Measurements from ENCODE around the gene NFIA.
A peak's percentile ranks its signal among the peaks of the same experiment; 100 is the strongest.

NFIA gene

DNA sequence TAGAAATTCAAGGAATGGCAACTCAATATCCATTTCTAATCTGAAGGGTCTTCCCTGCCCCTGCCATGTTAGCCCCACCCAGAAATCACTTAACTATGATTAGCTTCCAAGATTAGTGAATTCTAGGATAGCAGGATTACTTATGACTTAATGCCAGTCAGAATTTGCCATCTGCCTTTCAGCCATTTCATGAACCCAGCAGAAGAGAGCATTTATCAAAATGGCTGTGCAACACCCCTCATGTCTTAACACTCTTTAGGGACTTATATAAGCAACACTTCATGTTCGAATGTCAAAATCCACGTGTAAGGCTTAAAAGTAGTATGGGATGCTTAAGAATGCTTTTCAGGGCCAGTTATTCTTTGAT is 288.5 kb downstream of the NFIA start:
- DNase-seq (ENCODE audit: low spot score), result no peak

DNA sequence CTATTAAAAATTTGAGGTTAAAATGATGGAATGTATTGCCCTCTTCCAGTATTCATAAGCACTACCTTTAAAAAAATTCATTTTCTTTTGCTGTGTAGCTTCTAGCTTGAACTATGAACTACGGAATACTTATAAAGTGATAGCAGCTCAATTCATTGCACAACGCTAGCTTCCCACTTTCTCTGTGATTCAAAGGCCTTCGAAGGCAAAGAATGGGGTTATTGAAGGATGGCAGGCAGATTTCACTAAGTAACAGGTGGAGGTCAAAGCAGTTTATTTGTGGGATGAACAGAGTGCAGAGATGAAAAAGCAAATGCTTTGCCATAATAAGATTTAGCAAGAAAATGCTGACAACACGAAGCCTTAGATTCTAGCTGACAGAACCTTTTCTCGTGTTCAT is 290.6 kb downstream of the NFIA start:
- no peak for DNase-seq (ENCODE audit: low spot score)

DNA sequence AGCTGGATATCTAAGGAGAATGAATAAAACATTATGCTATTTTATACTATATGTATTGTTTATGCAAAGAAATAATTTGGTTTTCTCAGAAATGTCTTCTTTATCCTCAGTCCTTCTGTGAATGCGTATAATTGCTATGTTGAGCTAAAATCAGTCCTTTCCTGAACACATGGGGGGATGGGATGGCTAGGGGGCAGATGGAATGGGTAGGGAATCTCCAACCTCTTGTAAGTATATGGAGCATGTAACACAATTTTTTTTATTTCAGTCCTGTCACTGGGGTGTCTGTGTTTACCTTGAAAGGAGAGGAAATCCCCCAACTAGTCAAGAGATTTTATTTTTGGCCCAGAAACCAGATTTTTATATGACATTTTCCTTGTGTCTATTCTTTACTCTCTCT is 291.8 kb downstream of the NFIA start:
- DNase-seq (ENCODE audit: low spot score), result no peak

DNA sequence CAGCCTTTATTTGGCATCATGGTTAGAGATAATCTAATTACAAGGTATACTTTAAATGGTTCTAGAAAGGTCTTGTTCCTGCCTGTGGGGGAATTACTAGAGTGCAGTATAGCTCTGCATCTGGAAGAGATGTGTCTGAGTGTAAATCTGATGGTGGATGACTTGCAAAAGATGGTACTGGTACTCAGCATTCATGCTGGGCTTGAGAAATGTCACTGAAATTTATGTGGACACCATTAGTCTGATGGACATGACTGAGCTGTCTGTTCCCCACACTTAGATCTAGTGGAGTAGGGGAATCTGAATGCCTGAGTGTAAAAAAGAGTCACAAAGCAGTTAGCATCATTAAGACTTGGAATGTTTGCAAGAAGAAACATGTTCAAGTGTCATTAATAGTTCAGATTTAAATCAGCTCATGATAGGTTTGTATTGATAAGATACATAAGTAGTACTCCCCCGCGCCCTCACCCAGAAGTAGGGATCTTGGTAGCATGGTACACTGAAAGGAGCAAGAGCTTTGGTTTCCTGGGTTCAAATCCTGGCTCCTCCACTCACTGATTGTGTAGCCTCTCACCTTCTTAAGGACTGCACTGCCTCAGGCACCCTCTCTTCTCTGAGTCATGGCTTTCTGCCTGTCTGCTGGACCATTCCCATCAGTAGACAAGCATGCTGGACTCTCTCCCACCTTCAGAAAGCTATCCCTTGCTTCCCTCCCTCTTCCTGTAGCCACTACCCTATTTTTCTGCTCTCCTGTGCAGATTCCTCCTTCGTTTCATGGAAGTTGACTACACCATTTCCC is 292.9 kb downstream of the NFIA start:
- no peak for DNase-seq (ENCODE audit: low spot score)

DNA sequence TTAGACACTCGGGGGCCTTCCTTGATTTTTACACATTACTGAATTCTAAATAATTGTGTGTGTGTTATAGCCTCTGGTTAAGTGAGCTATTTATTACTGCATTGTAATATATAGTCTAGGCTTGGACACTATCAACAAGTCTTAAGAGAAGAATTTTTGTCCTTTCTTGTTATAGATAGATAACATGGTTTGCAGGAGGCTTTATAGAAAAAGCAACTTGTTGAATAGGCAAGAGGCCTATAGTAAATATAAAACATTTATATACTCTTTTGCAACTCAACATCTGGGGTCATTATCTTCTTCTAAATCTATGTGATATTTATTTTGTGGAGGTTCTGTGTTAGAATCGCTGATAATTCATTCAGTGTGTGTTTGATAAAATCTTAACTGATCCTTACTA is 293.8 kb downstream of the NFIA start:
- DNase-seq (ENCODE audit: low spot score), result no peak

DNA sequence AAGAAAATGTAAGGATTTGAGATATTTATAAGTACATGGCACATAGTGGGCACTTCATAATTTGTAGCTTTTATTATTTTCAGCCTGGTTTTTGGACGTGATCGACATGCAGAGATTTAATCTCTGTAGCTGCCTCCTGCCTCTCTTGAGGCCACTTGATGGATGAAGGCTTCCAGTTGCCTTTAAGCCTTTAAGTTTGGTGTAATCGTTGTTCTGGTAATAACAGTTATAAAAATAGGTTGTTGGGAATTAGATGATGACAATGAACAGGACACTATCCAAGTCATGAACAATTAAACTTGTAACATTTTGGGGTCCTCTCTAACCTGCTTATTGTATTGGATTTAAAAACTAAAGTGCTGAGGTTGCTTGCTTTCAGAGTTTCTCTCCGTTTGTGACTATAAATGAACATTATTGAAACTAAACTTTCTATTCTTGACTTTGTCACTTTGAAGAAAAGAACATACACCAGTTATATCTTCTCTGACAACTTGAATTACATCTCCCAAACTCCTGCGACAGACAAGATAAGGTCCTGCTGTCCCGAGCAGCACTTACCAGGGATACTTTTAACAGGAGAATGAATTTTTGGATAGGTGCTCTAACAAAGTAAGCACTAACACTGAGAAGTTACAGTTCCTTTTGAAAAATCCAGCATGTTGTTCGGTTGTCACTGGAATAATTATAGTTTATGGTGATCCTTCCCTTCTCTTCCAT is 295.0 kb downstream of the NFIA start:
- DNase-seq (ENCODE audit: low spot score), result no peak

DNA sequence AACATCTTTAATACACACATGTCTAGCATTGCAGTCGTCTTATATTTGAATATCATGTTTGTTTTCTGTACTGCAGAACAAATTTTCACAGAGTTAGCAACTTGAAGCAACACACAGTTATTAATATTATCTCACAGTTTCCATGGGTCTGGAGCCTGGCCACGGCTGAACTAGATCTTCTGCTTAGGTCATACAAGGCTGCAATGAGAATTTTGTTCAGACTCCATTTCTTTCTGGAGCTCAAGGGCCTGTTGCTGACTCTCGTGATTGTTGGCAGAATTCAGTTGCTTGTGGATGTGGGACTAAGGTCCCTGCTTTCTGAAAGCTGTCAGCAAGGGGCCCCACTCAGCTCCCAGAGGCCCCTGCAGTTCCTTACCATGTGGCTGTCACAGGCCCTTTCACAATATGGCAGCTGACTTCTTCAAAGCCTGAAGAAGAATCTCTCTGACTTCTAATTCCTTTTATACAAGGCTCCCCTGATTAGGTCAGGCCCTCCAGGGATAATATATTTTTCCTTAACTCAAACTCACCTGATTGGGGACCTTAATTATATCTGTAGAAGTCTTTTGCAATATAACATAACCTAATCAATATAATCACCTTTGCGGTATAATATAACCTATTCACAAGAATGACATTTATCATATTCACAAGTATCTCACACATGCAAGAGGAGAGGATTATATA is 296.3 kb downstream of the NFIA start:
- DNase-seq (ENCODE audit: low spot score), result no peak

DNA sequence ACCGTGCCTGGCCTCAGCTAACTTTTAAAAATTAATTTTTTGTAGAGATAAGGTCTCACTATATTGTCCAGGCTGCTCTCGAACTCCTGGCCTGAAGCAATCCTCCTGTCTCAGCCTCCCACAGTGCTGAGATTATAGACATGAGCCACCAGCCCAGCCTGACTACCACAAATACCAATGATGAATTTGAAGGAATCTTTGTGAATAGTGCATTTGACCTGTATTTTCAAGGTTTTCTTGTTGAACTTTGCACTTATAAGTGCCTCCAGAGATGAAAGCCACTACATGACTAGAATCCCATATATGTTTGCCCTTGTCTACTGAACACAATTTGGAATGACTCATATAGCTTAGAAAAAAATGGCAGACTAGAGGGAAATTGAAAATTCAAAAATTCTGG is 297.3 kb downstream of the NFIA start:
- no peak for DNase-seq (ENCODE audit: low spot score)

DNA sequence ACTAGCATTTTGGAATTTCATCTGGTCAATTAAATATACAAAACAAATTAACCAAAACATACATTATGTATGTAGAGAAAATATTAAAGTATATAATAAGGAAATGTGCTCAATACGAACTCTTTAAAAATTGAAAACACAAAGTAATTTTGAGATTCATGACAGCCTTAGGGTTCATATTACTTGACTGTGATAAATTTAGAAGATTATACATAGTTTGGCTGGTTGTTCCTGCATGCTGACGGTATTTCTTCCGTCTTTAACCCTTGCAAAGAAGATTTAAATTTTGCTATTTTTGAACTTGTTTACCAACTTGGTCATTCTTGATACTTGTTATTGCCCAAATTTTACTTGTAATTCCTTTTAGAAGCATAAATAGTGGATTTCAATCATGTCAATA is 298.2 kb downstream of the NFIA start:
- no peak for DNase-seq (ENCODE audit: low spot score)

DNA sequence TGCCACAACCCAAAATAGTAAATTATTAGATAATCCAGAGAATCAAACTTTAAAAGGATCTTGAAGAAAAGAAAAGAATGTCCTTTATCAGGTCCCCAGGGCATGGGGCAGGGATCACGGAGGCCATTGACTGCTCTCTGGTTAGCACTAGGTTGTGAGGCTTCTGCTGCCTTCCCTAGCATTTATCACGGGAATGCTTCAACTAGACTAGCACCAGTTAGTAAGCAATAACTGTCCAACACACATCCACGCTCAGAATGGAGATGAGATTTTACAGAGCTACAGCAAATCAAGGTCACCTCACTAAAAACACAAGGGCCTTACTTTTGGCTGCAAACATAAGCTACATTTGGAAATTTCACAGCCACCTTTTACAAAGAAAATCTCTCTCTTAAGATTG is 304.0 kb downstream of the NFIA start:
- DNase-seq (ENCODE audit: low spot score), result no peak

DNA sequence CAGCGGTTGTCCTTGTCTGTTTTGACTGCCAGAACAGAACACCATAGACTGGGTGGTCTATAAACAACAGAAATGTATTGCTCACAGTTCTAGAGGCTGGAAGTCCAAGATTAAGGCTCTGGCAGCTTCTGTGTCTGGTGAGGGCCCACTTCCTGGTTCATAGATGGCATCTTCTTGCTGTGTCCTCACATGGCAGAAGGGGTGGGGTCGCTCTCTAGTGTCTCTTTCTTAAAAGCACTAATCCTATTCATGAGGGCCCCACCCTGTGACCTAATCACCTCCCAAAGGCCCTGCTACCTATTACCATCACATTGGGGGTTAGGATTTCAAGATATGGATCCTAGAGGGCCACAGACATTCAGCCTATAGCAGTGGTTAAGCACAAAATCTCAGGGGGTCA is 304.4 kb downstream of the NFIA start:
- DNase-seq (ENCODE audit: low spot score), result no peak

DNA sequence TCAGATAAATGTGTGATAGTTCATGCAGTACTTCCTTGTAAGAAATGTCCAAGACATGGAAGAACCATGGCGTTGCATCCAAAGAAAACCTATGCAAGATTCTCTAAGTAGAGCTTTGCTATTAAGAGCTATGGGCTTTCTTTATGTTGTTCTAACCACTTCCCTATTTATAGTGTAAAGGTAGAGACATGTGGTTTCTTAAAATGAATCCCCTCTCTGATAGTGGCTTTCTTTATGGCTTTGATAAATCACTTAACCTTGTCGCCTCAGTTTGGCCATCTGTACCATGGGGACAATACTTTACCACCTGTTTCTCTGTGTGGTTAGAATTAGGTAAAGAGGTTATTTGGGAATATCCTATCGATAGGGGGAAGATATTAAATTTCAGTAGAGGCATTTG is 305.5 kb downstream of the NFIA start:
- no peak for DNase-seq (ENCODE audit: low spot score)

DNA sequence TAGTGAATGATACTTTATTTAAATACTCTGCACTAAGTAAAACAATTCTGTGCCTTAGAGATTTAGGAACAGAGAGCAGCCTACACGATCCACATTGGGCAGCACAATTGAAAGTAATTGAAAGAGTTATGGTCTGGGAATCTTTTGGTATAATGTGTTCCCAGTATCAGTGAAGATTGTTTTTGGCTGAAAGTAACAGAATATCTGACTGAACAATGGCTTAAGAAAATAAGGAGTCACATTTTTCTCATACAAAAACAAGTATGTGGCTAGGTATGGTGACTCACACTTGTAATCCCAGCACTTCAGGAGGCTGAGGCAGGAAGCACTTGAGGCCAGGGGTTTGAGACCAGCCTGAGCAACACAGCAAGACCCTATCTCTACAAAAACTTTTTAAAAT is 306.2 kb downstream of the NFIA start:
- peak; percentile 24 for DNase-seq (ENCODE audit: low spot score)

DNA sequence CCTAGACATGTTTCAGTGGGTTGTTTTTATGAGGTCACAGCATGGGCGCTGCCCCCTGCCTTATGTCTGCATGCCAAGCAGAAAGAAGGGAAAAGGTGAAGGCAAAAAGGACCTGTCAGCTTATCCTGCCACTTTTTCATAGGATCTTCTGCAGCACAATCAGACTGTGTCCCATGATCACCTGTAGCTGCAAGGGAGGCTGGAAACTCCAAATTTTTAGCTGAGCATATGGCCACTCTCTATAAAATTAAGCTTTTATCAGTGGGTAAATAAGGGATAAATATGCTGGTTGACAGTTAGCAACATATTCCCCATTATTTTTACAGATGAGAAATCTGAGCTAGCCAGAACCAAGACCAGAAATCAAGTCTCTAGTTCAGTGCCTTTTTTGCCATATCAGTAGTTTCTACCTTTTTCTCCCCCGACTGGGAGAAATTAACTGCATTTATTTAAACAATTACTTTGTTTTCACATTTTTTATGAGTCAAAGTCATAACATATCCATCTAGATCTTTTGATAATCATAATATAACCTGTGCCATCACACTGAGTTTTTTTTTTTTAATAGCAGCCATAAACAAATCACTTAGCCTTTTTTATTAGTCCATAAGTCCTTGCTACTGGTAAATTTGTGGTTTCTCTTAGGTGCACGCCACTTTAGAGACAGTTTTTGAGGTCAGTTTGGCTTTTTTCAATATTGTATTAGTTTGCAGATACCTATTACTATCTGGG is 307.0 kb downstream of the NFIA start:
- DNase-seq (ENCODE audit: low spot score), result no peak

DNA sequence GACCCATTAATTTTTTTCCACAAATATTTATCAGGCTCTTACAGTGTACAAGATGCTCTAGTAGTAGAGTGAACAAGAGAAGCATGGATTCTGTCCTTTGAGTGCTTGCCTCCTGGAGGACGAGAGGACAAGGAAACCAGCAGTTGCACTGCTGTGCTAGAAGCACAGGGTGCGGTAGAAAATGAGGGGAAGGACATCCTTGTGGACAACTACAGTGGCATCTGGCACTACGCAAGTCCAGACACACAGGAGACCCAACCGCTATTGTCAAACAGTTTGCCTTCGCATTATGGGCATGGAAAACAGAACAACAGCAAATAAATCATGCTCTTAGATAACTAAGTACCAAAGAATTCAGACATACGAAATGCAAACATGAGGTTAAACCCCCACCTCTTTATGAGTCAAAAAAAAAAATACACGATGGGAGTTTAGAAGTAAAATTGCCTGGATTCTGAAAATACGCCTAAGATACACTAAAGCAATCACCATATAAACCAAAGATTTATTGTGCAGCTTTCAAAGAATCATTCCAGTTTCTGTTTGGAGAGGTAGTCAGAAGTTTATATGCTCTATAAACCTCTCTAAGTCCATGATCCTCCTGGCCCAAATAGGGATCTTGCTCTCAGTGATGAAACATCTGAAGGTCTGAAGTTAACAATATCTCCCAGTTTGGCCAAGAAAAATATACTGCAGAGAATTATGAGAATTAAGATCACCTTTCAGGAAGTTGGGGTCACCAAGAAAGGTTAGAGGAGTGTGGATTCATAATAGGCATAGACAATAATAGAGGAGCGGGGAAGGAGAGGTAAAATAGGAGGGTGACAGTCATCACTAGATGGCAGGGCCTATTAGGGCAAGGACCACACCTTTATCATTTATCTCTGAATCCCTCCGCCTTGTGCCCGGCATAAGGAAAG is 307.8 kb downstream of the NFIA start:
- no peak for DNase-seq (ENCODE audit: low spot score)

DNA sequence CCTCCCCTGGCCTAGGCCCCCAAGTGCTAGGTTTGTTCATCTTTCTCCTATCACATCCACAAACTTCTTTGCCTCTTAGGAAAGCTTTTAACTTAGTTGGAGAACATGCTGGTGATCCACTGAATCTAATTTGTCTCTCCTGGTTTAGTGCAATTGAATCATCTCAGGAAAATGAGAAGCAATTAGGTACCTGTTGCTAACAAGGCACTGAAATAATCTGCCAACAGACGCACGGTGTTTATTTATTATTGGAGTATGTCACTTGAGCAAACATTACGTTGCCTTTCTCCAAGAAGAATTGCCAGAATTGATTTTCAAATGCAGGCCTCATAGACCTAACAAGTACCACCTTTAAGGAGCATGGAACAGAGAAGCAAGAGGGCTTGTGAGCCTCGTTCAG is 309.4 kb downstream of the NFIA start:
- DNase-seq (ENCODE audit: low spot score), result no peak

DNA sequence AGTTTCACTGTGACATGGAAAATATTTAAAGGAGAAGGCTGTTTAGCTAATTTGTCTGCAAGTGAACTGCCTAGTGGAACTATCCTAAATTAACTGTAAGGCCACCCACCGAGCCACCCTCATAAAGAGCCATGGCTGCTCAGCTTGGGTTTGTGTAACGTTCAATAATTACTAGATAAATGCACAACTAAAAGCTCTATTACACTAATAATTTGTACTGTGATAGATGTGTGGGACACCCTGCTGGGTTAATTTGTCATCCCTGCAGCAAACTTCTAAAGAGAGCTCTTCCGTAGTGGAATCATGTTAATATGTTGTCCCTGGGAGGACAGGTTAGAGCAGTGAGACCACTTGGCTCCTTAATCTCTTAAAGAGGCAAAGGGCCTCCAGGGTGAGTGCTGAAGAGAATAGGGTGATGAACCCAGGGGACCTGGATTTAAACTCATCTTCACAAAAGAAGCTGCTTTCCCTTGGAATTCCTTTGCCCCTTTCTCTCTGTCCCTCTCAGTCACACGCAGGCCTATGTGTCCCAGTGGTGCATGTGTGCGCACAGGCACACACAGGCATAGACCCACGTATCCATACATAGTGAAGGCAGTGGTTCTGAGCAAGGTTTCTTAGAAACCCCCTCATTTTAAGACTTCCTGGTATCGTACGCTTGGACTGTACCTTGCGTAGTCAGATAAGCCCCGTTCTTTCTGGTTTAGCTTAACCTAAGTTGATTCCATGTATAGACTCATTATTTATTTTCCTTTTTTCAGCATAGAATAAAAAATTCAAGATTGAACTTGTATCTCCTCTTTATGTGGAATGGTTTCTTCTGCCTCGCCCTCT is 310.3 kb downstream of the NFIA start:
- no peak for DNase-seq (ENCODE audit: low spot score)

DNA sequence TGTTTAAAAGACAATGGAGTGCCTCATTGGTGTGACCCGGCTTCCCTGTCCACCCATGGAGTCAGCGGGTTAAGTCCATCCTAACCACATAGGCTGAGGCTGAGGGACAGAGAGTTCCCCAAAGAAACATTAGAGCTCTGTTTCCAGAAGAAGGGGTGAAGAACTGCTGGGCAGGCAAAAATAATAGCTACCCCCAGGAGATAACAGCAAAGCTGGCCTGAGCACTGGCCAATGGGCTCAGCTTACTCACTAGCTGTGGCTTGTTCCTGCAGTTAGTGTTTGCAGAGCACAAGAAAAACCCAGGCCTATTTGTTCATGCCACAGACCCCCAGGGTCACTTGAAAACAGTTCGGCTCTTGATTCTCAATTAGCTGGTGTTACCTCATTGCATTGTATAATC is 311.2 kb downstream of the NFIA start:
- no peak for DNase-seq (ENCODE audit: low spot score)

DNA sequence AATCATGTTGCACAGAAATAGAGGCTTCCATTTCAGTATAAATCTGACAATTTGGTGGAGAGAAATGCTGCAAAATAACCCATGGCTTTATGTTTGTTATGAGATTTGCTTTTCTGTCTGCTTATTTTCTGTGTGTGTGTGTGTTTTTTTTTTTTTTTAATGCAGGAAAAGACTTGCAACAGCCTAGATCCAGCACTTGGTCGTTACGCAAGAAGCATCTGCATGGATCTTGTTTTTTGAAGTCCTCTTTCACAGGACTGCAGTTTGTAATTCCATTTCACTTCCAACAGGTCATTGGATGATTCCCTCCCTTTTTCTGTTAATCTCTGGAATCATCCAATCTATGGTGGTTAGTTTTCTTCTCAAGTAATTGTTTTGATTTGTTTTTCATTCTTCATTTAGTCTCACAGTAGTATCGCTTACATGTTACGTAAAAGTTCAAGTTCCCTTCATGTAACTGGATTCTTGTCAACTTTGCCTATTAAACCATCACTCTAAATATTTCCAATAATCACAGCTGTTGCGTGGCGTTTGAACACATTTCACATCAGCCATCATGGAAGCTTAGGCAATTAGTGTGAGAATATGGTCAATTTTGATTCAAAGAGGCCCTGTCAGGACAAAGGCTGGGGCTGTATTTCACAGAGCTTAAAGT is 312.9 kb downstream of the NFIA start:
- DNase-seq (ENCODE audit: low spot score), result no peak

DNA sequence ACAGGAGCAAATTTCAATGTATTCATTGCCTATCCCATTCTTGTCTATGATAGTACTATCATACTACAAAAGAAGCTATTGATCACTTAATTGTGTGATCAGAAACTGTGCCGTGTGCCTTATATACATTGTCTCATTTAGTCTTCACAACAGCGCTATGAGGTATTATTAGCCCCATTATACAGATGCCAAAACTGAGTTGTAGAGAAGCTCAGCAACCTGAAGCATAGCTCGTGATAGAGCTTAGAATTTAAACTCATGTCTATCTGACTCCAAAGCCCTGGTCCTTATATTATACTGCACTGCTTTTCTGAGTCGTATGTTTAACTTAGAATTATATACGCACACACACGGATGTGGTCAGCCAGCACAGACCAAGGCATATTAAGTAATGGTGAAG is 315.1 kb downstream of the NFIA start:
- DNase-seq (ENCODE audit: low spot score), result no peak

Data from kidney tubule cell (primary cell).